IMR-90 (cell line): ENCODE data around the gene PDZRN3. TPM values are rescaled to one million over a fixed set of nuclear protein-coding genes. Genes with fewer than 3 reads are reported as not detected.

Experiments
- ATAC-seq: fragments of 200-7000 bp; cut with Tn5 transposase; 2 replicates; pipeline ENCODE4 v1.9.1; 2020; ENCODE audit warnings: low read depth, mild to moderate bottlenecking, moderate library complexity
- BruUV-seq: library from RNA; stranded (reverse); fragments of 400-500 nt; replicated peaks from 2 replicates; lab custom pipeline; 2021; lab: Mats Ljungman, UMichigan
- CTCF ChIA-PET: fragments of 300-600 bp; formaldehyde crosslinking; extraction: SDS; loops from one replicate; lab custom pipeline; 2021; ENCODE audit warnings: antibody characterized with exemption; lab: Yijun Ruan, JAX
- POLR2A ChIA-PET: fragments of 300-600 bp; sonication (Branson Sonifier 250); formaldehyde crosslinking; loops from one replicate; lab custom pipeline; 2022; ENCODE audit warnings: antibody characterized with exemption; ENCODE audit not compliant: unreplicated experiment; lab: Charles Lee
- DNase-seq: peaks from one replicate; pipeline ENCODE4 v3.0.0; 2013
- H2AFZ ChIP-seq: replicated peaks from 2 replicates; pipeline ENCODE3; 2013; ENCODE audit warnings: low read length, mild to moderate bottlenecking; ENCODE audit not compliant: poor library complexity
- H2AK5ac ChIP-seq: 2 replicates; pipeline ENCODE4 v1.6.1; 2013; ENCODE audit warnings: low read depth, low read length, inconsistent platforms
- H2AK9ac ChIP-seq: replicated peaks from 2 replicates; pipeline ENCODE3; 2013; ENCODE audit warnings: mild to moderate bottlenecking, low read depth, low read length, moderate library complexity; ENCODE audit not compliant: poor library complexity
- H2BK120ac ChIP-seq: 2 replicates; pipeline ENCODE4 v1.6.1; 2013; ENCODE audit warnings: low read depth, low read length, inconsistent platforms
- H2BK15ac ChIP-seq: 3 replicates; pipeline ENCODE4 v1.6.1; 2013; ENCODE audit warnings: low read depth, low read length, inconsistent platforms
- H2BK20ac ChIP-seq: 2 replicates; pipeline ENCODE4 v1.6.1; 2013; ENCODE audit warnings: low read depth, mild to moderate bottlenecking, inconsistent platforms, low read length, moderate library complexity
- H2BK5ac ChIP-seq: 2 replicates; pipeline ENCODE4 v1.6.1; 2013; ENCODE audit warnings: mild to moderate bottlenecking, low read depth, low read length, inconsistent platforms; ENCODE audit not compliant: poor library complexity, severe bottlenecking
- H3K14ac ChIP-seq: replicated peaks from 2 replicates; pipeline ENCODE4 v1.6.1; 2013; ENCODE audit warnings: low read depth, low read length, inconsistent platforms
- H3K18ac ChIP-seq: 2 replicates; pipeline ENCODE4 v1.6.1; 2013; ENCODE audit warnings: low read depth, low read length, control low read depth
- H3K23ac ChIP-seq: 2 replicates; pipeline ENCODE4 v1.6.1; 2013; ENCODE audit warnings: low read depth, low read length, inconsistent platforms
- H3K27ac ChIP-seq: 2 replicates; pipeline ENCODE4 v1.5.1; 2013; ENCODE audit warnings: mild to moderate bottlenecking, control low read depth, low read length; ENCODE audit not compliant: insufficient read depth
- H3K27me3 ChIP-seq: 2 replicates; pipeline ENCODE4 v1.6.1; 2013; ENCODE audit warnings: low read length; ENCODE audit not compliant: control insufficient read depth, insufficient read depth
- H3K36me3 ChIP-seq: 2 replicates; pipeline ENCODE4 v1.6.1; 2013; ENCODE audit warnings: low read length, mixed read lengths; ENCODE audit not compliant: control insufficient read depth, insufficient read depth
- H3K4ac ChIP-seq: 2 replicates; pipeline ENCODE4 v1.6.1; 2013; ENCODE audit warnings: low read depth, low read length, inconsistent platforms
- H3K4me1 ChIP-seq: 2 replicates; pipeline ENCODE4 v1.6.1; 2013; ENCODE audit warnings: low read length, mixed read lengths; ENCODE audit not compliant: control insufficient read depth, insufficient read depth
- H3K4me2 ChIP-seq: 2 replicates; pipeline ENCODE4 v1.6.1; 2013; ENCODE audit warnings: low read depth, mild to moderate bottlenecking, control low read depth, low read length, moderate library complexity
- H3K4me3 ChIP-seq: 2 replicates; pipeline ENCODE4 v1.5.1; 2013; ENCODE audit warnings: low read depth, mild to moderate bottlenecking, control low read depth, low read length, moderate library complexity; ENCODE audit not compliant: insufficient read depth
- H3K56ac ChIP-seq: 2 replicates; pipeline ENCODE4 v1.6.1; 2013; ENCODE audit warnings: low read length, inconsistent platforms; ENCODE audit not compliant: insufficient read depth; ENCODE audit errors: extremely low read depth
- H3K79me1 ChIP-seq, 2 experiments: 2 replicates each; pipeline ENCODE4 v1.6.1; 2013; ENCODE audit warnings: low read length in 2 of 2, inconsistent platforms in 1 of 2, low read depth in 1 of 2
- H3K9ac ChIP-seq: 2 replicates; pipeline ENCODE4 v1.6.1; 2013; ENCODE audit warnings: low read depth, low read length, control low read depth
- H3K9me1 ChIP-seq: 2 replicates; pipeline ENCODE4 v1.6.1; 2013; ENCODE audit warnings: low read length, inconsistent platforms; ENCODE audit not compliant: insufficient read depth
- H3K9me3 ChIP-seq: 2 replicates; pipeline ENCODE4 v1.6.1; 2013; ENCODE audit warnings: low read length; ENCODE audit not compliant: control insufficient read depth, insufficient read depth
- H4K20me1 ChIP-seq: 2 replicates; pipeline ENCODE4 v1.6.1; 2013; ENCODE audit warnings: low read length, inconsistent platforms; ENCODE audit not compliant: insufficient read depth
- H4K5ac ChIP-seq: 2 replicates; pipeline ENCODE4 v1.6.1; 2013; ENCODE audit warnings: mild to moderate bottlenecking, low read depth, low read length, control low read depth
- H4K8ac ChIP-seq, 2 experiments: 2 replicates each; pipeline ENCODE4 v1.6.1; 2013; ENCODE audit warnings: low read depth in 2 of 2, low read length in 2 of 2, control low read depth in 1 of 2, inconsistent platforms in 1 of 2
- H4K91ac ChIP-seq: 2 replicates; pipeline ENCODE4 v1.6.1; 2013; ENCODE audit warnings: low read depth, low read length, inconsistent platforms; ENCODE audit not compliant: insufficient read depth
- CTCF ChIP-seq: conservative IDR thresholded peaks from 2 replicates; pipeline ENCODE4 v1.5.1; 2012; ENCODE audit warnings: mild to moderate bottlenecking, low read depth, low read length, improper control_type of control experiment
- FOS ChIP-seq: fragments of 150-350 bp; IDR thresholded peaks from 2 replicates; pipeline ENCODE4 v1.6.1; 2016; ENCODE audit warnings: low read depth, low read length
- NFE2L2 ChIP-seq: fragments of 150-350 bp; IDR thresholded peaks from 2 replicates; pipeline ENCODE4 v1.6.1; 2016; ENCODE audit warnings: low read depth, mild to moderate bottlenecking, low read length
- POLR2A ChIP-seq: IDR thresholded peaks from 2 replicates; pipeline ENCODE4 v1.6.1; 2012; ENCODE audit warnings: mild to moderate bottlenecking, low read depth, low read length
- RCOR1 ChIP-seq: IDR thresholded peaks from 2 replicates; pipeline ENCODE4 v1.6.1; 2012; ENCODE audit warnings: mild to moderate bottlenecking, low read length, improper control_type of control experiment; ENCODE audit not compliant: insufficient replicate concordance
- SMC3 ChIP-seq: fragments of 150-350 bp; IDR thresholded peaks from 2 replicates; pipeline ENCODE4 v1.6.1; 2016; ENCODE audit warnings: low read depth, mild to moderate bottlenecking, antibody characterized with exemption, low read length, moderate library complexity
- WGBS, 2 experiments: methylation state at CpG; one replicate each; pipeline versions ENCODE4 v1.1.5 to v1.1.7; 2013; ENCODE audit warnings: missing lambda C conversion rate in 2 of 2; ENCODE audit not compliant: insufficient read length in 1 of 2; ENCODE audit errors: extremely low coverage in 2 of 2; 5-methylcytosine and 5-hydroxymethylcytosine counted together
- dilution Hi-C: fragments of 300-500 bp; cut with HindIII; formaldehyde crosslinking; loops from one replicate; pipeline ENCODE4 v1.14.3; 2018; ENCODE audit warnings: low sequenced_read_pairs; ENCODE audit not compliant: unreplicated experiment
- in situ Hi-C: fragments of 300-500 bp; cut with MboI; formaldehyde crosslinking; loops from 3 replicates; pipeline ENCODE4 v1.14.3; 2019; ENCODE audit warnings: low sequenced_read_pairs, inconsistent platforms, mixed read lengths
- intact Hi-C: fragments of 100-400 bp; cut with micrococcal nuclease; formaldehyde crosslinking; loops from 2 replicates; pipeline ENCODE4 v1.10.0; 2022
- polyA plus RNA-seq, 3 experiments: library from polyadenylated mRNA; depleted of rRNA; stranded (reverse); fragments of >200 nt; gene quantifications; 2 replicates each; pipeline ENCODE4 v1.2.3, GENCODE V29; 2012; ENCODE audit warnings: low replicate concordance in 1 of 3
- total RNA-seq: library from RNA; depleted of rRNA; stranded (reverse); fragments of >200 nt; gene quantifications from 2 replicates; pipeline ENCODE4 v1.2.3, GENCODE V29; 2012

PDZRN3 gene
- total and polyA plus RNA-seq, 2 of the 4 experiments (the other 2 are of a cell fraction), result 9.4 to 17.0 TPM

- H3K9ac ChIP-seq, result no peak overlapping the region
- peaks cover 9 to 18% of the 10 kb centered on the region in 2 experiments for H3K79me1 ChIP-seq
- H3K36me3 ChIP-seq, result 0 out of 2 replicates have a peak, but pooled peaks cover 1% of the 10 kb centered on the region
- no TSS peak for BruUV-seq
- ATAC-seq (no peak), DNase-seq (no peak)
- intact Hi-C loops, result no loop called here
- no peak overlapping the region for H4K91ac ChIP-seq
- H2AK9ac ChIP-seq, result no peak overlapping the region
- in situ Hi-C loops, result no loop called here
- no peaks in the 10 kb centered on the region for H3K9me3 ChIP-seq
- H3K56ac ChIP-seq, result no peak overlapping the region
- no peak overlapping the region for H3K4ac ChIP-seq
- POLR2A ChIA-PET, result no interaction called here
- no peak overlapping the region for H3K4me2 ChIP-seq
- no peak overlapping the region for H4K5ac ChIP-seq
- no peaks in the 10 kb centered on the region for H3K27me3 ChIP-seq
- H3K18ac ChIP-seq, result no peak overlapping the region
- 0 out of 2 replicates have a peak, but pooled peaks cover 3% of the 10 kb centered on the region for H3K9me1 ChIP-seq
- no CpG with 5 or more reads among the region's 1 CpG for WGBS, 2 experiments
- no peak overlapping the region for H2BK5ac ChIP-seq
- no peak for TF ChIP-seq CTCF
- no peak for TF ChIP-seq SMC3
- TF ChIP-seq FOS, result no peak
- no peak for TF ChIP-seq POLR2A
- TF ChIP-seq NFE2L2, result no peak
- no peak for TF ChIP-seq RCOR1
- peaks cover 5% of the 10 kb centered on the region; the same call in 1 of the 2 replicates for H3K4me1 ChIP-seq
- H2AFZ ChIP-seq, result no peak overlapping the region
- no peak overlapping the region for H4K8ac ChIP-seq
- CTCF ChIA-PET, result no interaction called here
- H3K27ac ChIP-seq, result no peak overlapping the region
- no peak overlapping the region for H3K14ac ChIP-seq
- H2AK5ac ChIP-seq, result no peak overlapping the region
- H2BK20ac ChIP-seq, result peak overlapping the region; percentile 18; the same call in 1 of the 2 replicates
- H4K20me1 ChIP-seq, result no peaks in the 10 kb centered on the region; the same call in 1 of the 2 replicates
- H2BK120ac ChIP-seq, result no peak overlapping the region
- H3K4me3 ChIP-seq, result no peak overlapping the region
- H2BK15ac ChIP-seq, result no peak overlapping the region
- H3K23ac ChIP-seq, result no peak overlapping the region
- dilution Hi-C loops, result no loop called here
Measured at GRCh38 chr3:73586628-73587027, 38.1 kb downstream of the PDZRN3 start.
